GM12878 (cell line): ENCODE measurements around the gene DACH1. TPM values are rescaled to one million over a fixed set of nuclear protein-coding genes. Genes with fewer than 3 reads are reported as not detected.

Source experiments
- ATAC-seq: fragments of 200-7000 bp; cut with Tn5 transposase; 3 replicates; pipeline ENCODE4 v1.9.1; 2020; ENCODE audit warnings: mild to moderate bottlenecking, moderate library complexity
- BruUV-seq: library from RNA; stranded (reverse); fragments of 400-500 nt; replicated peaks from 2 replicates; lab custom pipeline; 2021; lab: Mats Ljungman, UMichigan
- CTCF ChIA-PET: fragments of 300-600 bp; sonication (Branson Sonifier 250); formaldehyde crosslinking; extraction: SDS; loops from one replicate; lab custom pipeline; 2021; ENCODE audit warnings: inconsistent platforms; lab: Yijun Ruan, JAX
- POLR2A ChIA-PET: fragments of 350-600 bp; formaldehyde crosslinking; extraction: SDS; loops from one replicate; lab custom pipeline; 2021; ENCODE audit warnings: inconsistent platforms; lab: Charles Lee
- RAD21 ChIA-PET: fragments of 300-600 bp; sonication (Branson Sonifier 250); formaldehyde crosslinking; loops from one replicate; lab custom pipeline; 2023; ENCODE audit warnings: antibody characterized with exemption; ENCODE audit not compliant: unreplicated experiment; lab: Charles Lee
- SMC1A ChIA-PET: fragments of 300-600 bp; sonication (Branson Sonifier 250); formaldehyde crosslinking; loops from one replicate; lab custom pipeline; 2023; ENCODE audit not compliant: unreplicated experiment, uncharacterized antibody; lab: Charles Lee
- DNase-seq: peaks from one replicate; pipeline ENCODE4 v3.0.0-alpha.2; 2011; ENCODE audit warnings: low read depth, low spot score
- FAIRE-seq: peaks from 3 replicates; lab custom pipeline; 2011; peaks lifted over from hg19 to GRCh38; lab: Jason Lieb, UNC
- H2AFZ ChIP-seq: 2 replicates; pipeline ENCODE4 v1.6.0; 2011; ENCODE audit warnings: low read depth, low read length, control low read depth; ENCODE audit not compliant: control insufficient read depth
- H3K27ac ChIP-seq: 2 replicates; pipeline ENCODE4 v1.5.1; 2011; ENCODE audit warnings: control low read depth; ENCODE audit not compliant: control insufficient read depth, insufficient read depth
- H3K27me3 ChIP-seq, 2 experiments: replicated peaks in 1 of 2; 2 replicates each; pipeline versions ENCODE4 v1.6.0 to v1.6.1; 2011; ENCODE audit warnings: low read length in 1 of 2; ENCODE audit not compliant: control insufficient read depth in 2 of 2, insufficient read depth in 2 of 2
- H3K36me3 ChIP-seq, 2 experiments: 2 replicates each; pipeline ENCODE4 v1.5.1; 2011; ENCODE audit warnings: low read length in 1 of 2; ENCODE audit not compliant: control insufficient read depth in 2 of 2, insufficient read depth in 2 of 2
- H3K4me1 ChIP-seq: 2 replicates; pipeline ENCODE4 v1.6.1; 2011; ENCODE audit warnings: mild to moderate bottlenecking, low read length, moderate library complexity, mixed read lengths; ENCODE audit not compliant: control insufficient read depth, insufficient read depth
- H3K4me2 ChIP-seq: 2 replicates; pipeline ENCODE4 v1.6.0; 2011; ENCODE audit warnings: control low read depth; ENCODE audit not compliant: control insufficient read depth, insufficient read depth
- H3K4me3 ChIP-seq: fragments of 200-600 bp; sonication (generic); 2 replicates; pipeline ENCODE4 v1.5.1; 2016
- H3K79me2 ChIP-seq: 2 replicates; pipeline ENCODE4 v1.6.0; 2011; ENCODE audit warnings: low read length; ENCODE audit not compliant: control insufficient read depth, insufficient read depth
- H3K9ac ChIP-seq: 2 replicates; pipeline ENCODE4 v1.8.0; 2011; ENCODE audit warnings: low read length, control low read depth, mixed read lengths; ENCODE audit not compliant: control insufficient read depth, insufficient read depth
- H3K9me3 ChIP-seq: replicated peaks from 3 replicates; pipeline ENCODE4 v1.5.1; 2011; ENCODE audit warnings: mild to moderate bottlenecking, low read length; ENCODE audit not compliant: control insufficient read depth, insufficient read depth
- H4K20me1 ChIP-seq: 2 replicates; pipeline ENCODE4 v1.6.0; 2011; ENCODE audit not compliant: control insufficient read depth, insufficient read depth
- HCFC1 ChIP-seq: fragments of 150-350 bp; IDR thresholded peaks from 2 replicates; pipeline ENCODE4 v1.6.1; 2014; ENCODE audit warnings: low read length
- LARP7 ChIP-seq: fragments of 450-650 bp; IDR thresholded peaks from 2 replicates; pipeline ENCODE4 v1.6.1; 2017; ENCODE audit warnings: mild to moderate bottlenecking
- MTA2 ChIP-seq: fragments of 450-650 bp; IDR thresholded peaks from 2 replicates; pipeline ENCODE4 v1.6.1; 2016; ENCODE audit warnings: low read depth, mild to moderate bottlenecking, moderate library complexity
- NBN ChIP-seq: fragments of 450-650 bp; IDR thresholded peaks from 2 replicates; pipeline ENCODE4 v1.6.1; 2016
- NFXL1 ChIP-seq: fragments of 450-650 bp; IDR thresholded peaks from 2 replicates; pipeline ENCODE4 v1.6.1; 2017; ENCODE audit warnings: antibody characterized with exemption, mild to moderate bottlenecking, borderline replicate concordance
- NR2F1 ChIP-seq: fragments of 450-650 bp; conservative IDR thresholded peaks from 2 replicates; pipeline ENCODE4 v1.6.1; 2017; ENCODE audit warnings: mild to moderate bottlenecking
- NRF1 ChIP-seq: conservative IDR thresholded peaks from 2 replicates; pipeline ENCODE4 v1.6.1; 2011; ENCODE audit warnings: mild to moderate bottlenecking, low read depth, low read length, improper control_type of control experiment
- PAX5 ChIP-seq: IDR thresholded peaks from 2 replicates; pipeline ENCODE4 v1.6.1; 2011; ENCODE audit warnings: low read depth, low read length, borderline replicate concordance
- PML ChIP-seq: IDR thresholded peaks from 2 replicates; pipeline ENCODE4 v1.6.1; 2012; ENCODE audit warnings: low read length, inconsistent platforms
- POLR2AphosphoS5 ChIP-seq: IDR thresholded peaks from 2 replicates; pipeline ENCODE4 v1.6.1; 2011; ENCODE audit warnings: mild to moderate bottlenecking, low read length, inconsistent platforms
- RAD21 ChIP-seq: IDR thresholded peaks from 2 replicates; pipeline ENCODE4 v1.6.1; 2011; ENCODE audit warnings: mild to moderate bottlenecking, low read depth, low read length, moderate library complexity; ENCODE audit not compliant: insufficient read depth
- RAD51 ChIP-seq: fragments of 450-650 bp; IDR thresholded peaks from 2 replicates; pipeline ENCODE4 v1.6.1; 2016; ENCODE audit warnings: moderate library complexity, mild to moderate bottlenecking, inconsistent platforms
- RELA ChIP-seq: fragments of 450-650 bp; IDR thresholded peaks from 2 replicates; pipeline ENCODE4 v1.8.0; 2014; ENCODE audit warnings: borderline replicate concordance; ENCODE audit not compliant: partially characterized antibody
- SMAD1 ChIP-seq: fragments of 450-650 bp; IDR thresholded peaks from 2 replicates; pipeline ENCODE4 v1.6.1; 2018; ENCODE audit warnings: mild to moderate bottlenecking, low read depth; ENCODE audit not compliant: partially characterized antibody
- SP1 ChIP-seq: IDR thresholded peaks from one replicate; pipeline ENCODE4 v1.6.1; 2011; ENCODE audit warnings: low read depth, low read length
- SPI1 ChIP-seq: IDR thresholded peaks from 2 replicates; pipeline ENCODE4 v1.6.1; 2011; ENCODE audit warnings: low read depth, mild to moderate bottlenecking, low read length, moderate library complexity, borderline replicate concordance; ENCODE audit not compliant: insufficient read depth
- TAF1 ChIP-seq: IDR thresholded peaks from 2 replicates; pipeline ENCODE4 v1.6.1; 2011; ENCODE audit warnings: mild to moderate bottlenecking, low read depth, low read length, borderline replicate concordance
- TCF3 ChIP-seq: IDR thresholded peaks from 2 replicates; pipeline ENCODE4 v1.6.1; 2012; ENCODE audit warnings: low read depth, mild to moderate bottlenecking, low read length, borderline replicate concordance; ENCODE audit not compliant: insufficient read depth
- WRNIP1 ChIP-seq: IDR thresholded peaks from 2 replicates; pipeline ENCODE4 v1.6.1; 2011; ENCODE audit warnings: low read depth, low read length, improper control_type of control experiment, borderline replicate concordance
- ZNF274 ChIP-seq: IDR thresholded peaks from one replicate; pipeline ENCODE4 v1.8.0; 2011; ENCODE audit not compliant: insufficient read length, insufficient read depth
- WGBS: methylation state at CpG from one replicate; pipeline ENCODE4 v1.1.6; 2016; ENCODE audit warnings: low lambda C conversion rate; ENCODE audit not compliant: insufficient replicate concordance, insufficient coverage; ENCODE audit errors: missing lambda C conversion rate; 5-methylcytosine and 5-hydroxymethylcytosine counted together
- in situ Hi-C: fragments of 300-500 bp; cut with MboI; formaldehyde crosslinking; loops from 9 replicates; pipeline ENCODE4 v1.14.3; 2018; ENCODE audit warnings: mixed read lengths
- intact Hi-C: fragments of 100-400 bp; cut with micrococcal nuclease; formaldehyde crosslinking; loops from one replicate; pipeline ENCODE4 v1.14.2; 2022; ENCODE audit not compliant: unreplicated experiment
- polyA plus RNA-seq, 11 experiments: library from polyadenylated mRNA; depleted of rRNA in 4 of 11; unstranded in 6 of 11; stranded (reverse) in 5 of 11; fragments of >200 nt; fragmentation: Nextera tagmentation in 4 of 11; fragmentation: Illumina TruSeq in 1 of 11; extraction: Ambion mirVana in 4 of 11; extraction: Trizol in 1 of 11; gene quantifications; 1 replicate in 1 of 11; 2 replicates in 10 of 11; pipeline versions ENCODE4 v1.2.1 to v1.2.3, GENCODE V29; 2011 to 2016; ENCODE audit warnings: inconsistent platforms in 2 of 11, missing spikeins in 2 of 11, low read depth in 1 of 11
- total RNA-seq, 4 experiments: library from RNA; depleted of rRNA in 3 of 4; stranded (reverse); fragments of >200 nt in 3 of 4; fragmentation: Illumina TruSeq in 1 of 4; extraction: Trizol in 1 of 4; gene quantifications; 2 replicates each; pipeline versions ENCODE4 v1.2.1 to v1.2.3, GENCODE V29; 2013 to 2021

Gene DACH1
- total and polyA plus RNA-seq, 10 of the 15 experiments (the other 5 are each of a cell fraction or from before 2014, with no cell fraction given) = 0.05 TPM; not detected in 9

DNA sequence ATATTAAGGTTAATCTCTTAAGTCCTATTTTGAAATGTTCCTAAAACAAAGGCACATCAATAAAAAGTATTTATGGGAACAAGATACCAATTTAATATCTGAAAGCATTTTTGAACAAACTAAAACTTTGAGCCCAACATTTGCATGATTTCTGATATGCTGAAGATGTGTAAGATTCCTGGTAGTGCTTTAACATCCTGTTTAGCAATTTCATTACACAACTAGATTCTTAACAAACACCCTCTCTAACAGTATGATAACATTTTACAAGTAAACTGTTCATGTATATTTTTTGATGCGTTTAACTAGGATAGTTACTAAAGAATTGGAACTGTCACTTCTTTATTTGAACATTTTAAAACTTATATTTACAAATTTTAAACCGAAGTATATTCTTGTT, 63.9 kb downstream of the DACH1 start:
- ChIA-PET POLR2A (no interaction called here), SMC1A (no interaction called here), RAD21 (no interaction called here), CTCF (no interaction called here)
- TF ChIP-seq SMAD1 = no peak
- TF ChIP-seq POLR2AphosphoS5 = no peak
- TF ChIP-seq NBN = no peak
- TF ChIP-seq PML = no peak
- no peak for TF ChIP-seq PAX5
- no peak for TF ChIP-seq RAD21
- TF ChIP-seq MTA2 = no peak
- H3K36me3 ChIP-seq = no peaks in the 10 kb centered on the region
- no TSS peak for BruUV-seq
- no peak for FAIRE-seq
- no peaks in the 10 kb centered on the region for H3K4me1 ChIP-seq
- no peaks in the 10 kb centered on the region for H3K27me3 ChIP-seq
- WGBS = 30% methylated on average over 2 of the region's 2 CpGs
- no peaks in the 10 kb centered on the region for H3K79me2 ChIP-seq
- in situ Hi-C loops (no loop called here), intact Hi-C loops (no loop called here)
- H3K9ac ChIP-seq = no peak overlapping the region
- H3K9me3 ChIP-seq = no peaks in the 10 kb centered on the region
- H3K4me2 ChIP-seq = no peak overlapping the region
- no peak for ATAC-seq
- no peaks in the 10 kb centered on the region for H4K20me1 ChIP-seq
- no peak for DNase-seq
- no peak overlapping the region for H3K27ac ChIP-seq
- no peak overlapping the region for H3K4me3 ChIP-seq
- no peak overlapping the region for H2AFZ ChIP-seq

DNA sequence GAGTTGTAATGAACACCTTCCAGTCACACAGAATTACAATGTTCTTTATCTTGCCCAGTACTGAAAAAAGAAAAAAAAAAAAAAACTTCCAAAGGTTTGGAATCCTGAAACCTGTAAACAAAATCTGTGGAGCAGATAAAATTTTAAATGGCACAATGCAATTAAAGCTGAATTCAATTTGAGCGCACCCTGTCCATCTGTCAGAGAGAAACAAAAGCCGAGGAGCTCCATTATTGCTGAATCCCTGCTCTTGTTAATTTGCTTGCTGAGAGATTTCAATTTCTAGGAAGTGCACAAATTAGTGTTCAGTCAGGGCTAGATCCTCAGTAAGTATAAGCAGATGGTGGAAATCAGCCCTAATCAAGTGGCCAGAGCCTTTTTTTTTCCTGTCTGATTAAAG, 65.2 kb downstream of the DACH1 start:
- Histone ChIP-seq H3K36me3 (no peaks in the 10 kb centered on the region), H3K27ac (no peak overlapping the region), H3K4me3 (no peak overlapping the region), H3K9ac (no peak overlapping the region), H4K20me1 (no peaks in the 10 kb centered on the region), H3K4me1 (no peaks in the 10 kb centered on the region), H3K79me2 (no peaks in the 10 kb centered on the region), H3K27me3 (no peaks in the 10 kb centered on the region), H2AFZ (no peak overlapping the region), H3K4me2 (no peak overlapping the region), H3K9me3 (no peaks in the 10 kb centered on the region)
- FAIRE-seq = no peak
- TF ChIP-seq RAD51 = no peak
- TF ChIP-seq NR2F1 = no peak
- no peak for TF ChIP-seq TCF3
- no peak for TF ChIP-seq HCFC1
- TF ChIP-seq LARP7 = no peak
- TF ChIP-seq ZNF274 = no peak
- TF ChIP-seq NFXL1 = no peak
- no peak for TF ChIP-seq RELA
- TF ChIP-seq WRNIP1 = no peak
- no peak for TF ChIP-seq SPI1
- no peak for TF ChIP-seq NRF1
- TF ChIP-seq TAF1 = no peak
- TF ChIP-seq SP1 = no peak
- in situ Hi-C loops = no loop called here
- ChIA-PET CTCF (no interaction called here), RAD21 (interaction anchor here (0.7 kb wide), 1 partner anchor 688 kb away, joined by 3 read pairs; no protein-coding TSS in a partner anchor), SMC1A (interaction anchor here (0.6 to 0.7 kb wide), 2 partner anchors 25 to 1390 kb away, joined by 3 to 4 read pairs; no protein-coding TSS in a partner anchor), POLR2A (no interaction called here)
- BruUV-seq = no TSS peak
- no peak for ATAC-seq
- intact Hi-C loops = no loop called here
- no peak for DNase-seq
- WGBS = 68% methylated on average over 2 of the region's 2 CpGs
